Measurements from ENCODE around the gene RAB21.

RAB21 gene

GRCh38 chr12:71754461-71755145, at the start of gene RAB21:
TSS of gene RAB21 (plus strand) at chr12:71754863. CDS start at chr12:71755130, 267 bp downstream.
- DNase-seq, result peak; percentile 97

GRCh38 chr12:71704920-71705319, 49.7 kb upstream of the RAB21 start:
- no peak for DNase-seq

- no peak for DNase-seq
These were observed 46.0 kb upstream of the RAB21 start for GRCh38 chr12:71708658-71709057.

GRCh38 chr12:71710276-71711125, 44.2 kb upstream of the RAB21 start:
- DNase-seq, result no peak

- DNase-seq, result no peak
These were observed 36.1 kb upstream of the RAB21 start for GRCh38 chr12:71718611-71719010.

- no peak for DNase-seq
These were observed 34.9 kb upstream of the RAB21 start for GRCh38 chr12:71719647-71720370.

GRCh38 chr12:71721783-71722505, 32.7 kb upstream of the RAB21 start:
- no peak for DNase-seq

GRCh38 chr12:71725011-71725410, 29.7 kb upstream of the RAB21 start:
- DNase-seq, result no peak

GRCh38 chr12:71726548-71726947, 28.1 kb upstream of the RAB21 start:
- DNase-seq, result no peak

- no peak for DNase-seq
These were observed 26.7 kb upstream of the RAB21 start for GRCh38 chr12:71727958-71728357.

- DNase-seq, result no peak
These were observed 23.7 kb upstream of the RAB21 start for GRCh38 chr12:71730936-71731335.

- DNase-seq, result no peak
These were observed 23.0 kb upstream of the RAB21 start for GRCh38 chr12:71731439-71732356.

GRCh38 chr12:71732357-71732712, 22.3 kb upstream of the RAB21 start:
- no peak for DNase-seq

GRCh38 chr12:71737197-71737596, 17.5 kb upstream of the RAB21 start:
- DNase-seq, result no peak

GRCh38 chr12:71742998-71743397, 11.7 kb upstream of the RAB21 start:
- no peak for DNase-seq

- no peak for DNase-seq
These were observed 10.0 kb upstream of the RAB21 start for GRCh38 chr12:71744522-71745300.

- DNase-seq, result peak; percentile 42
These were observed 7.6 kb upstream of the RAB21 start for GRCh38 chr12:71746974-71747611.

- DNase-seq, result no peak
These were observed 6.4 kb upstream of the RAB21 start for GRCh38 chr12:71748081-71748850.

GRCh38 chr12:71749666-71750065, 5.0 kb upstream of the RAB21 start:
- DNase-seq, result no peak

- no peak for DNase-seq
These were observed 1.8 kb upstream of the RAB21 start for GRCh38 chr12:71752891-71753290.
